SH-SY5Y (cell line): ENCODE results near the gene TAF12.

Source experiments
- GATA2 ChIP-seq: IDR thresholded peaks from 2 replicates; pipeline ENCODE4 v1.6.1; 2011; ENCODE audit warnings: mild to moderate bottlenecking, low read depth, low read length
- GATA3 ChIP-seq: IDR thresholded peaks from 2 replicates; pipeline ENCODE4 v1.6.1; 2011; ENCODE audit warnings: low read depth, mild to moderate bottlenecking, low read length, moderate library complexity

TAF12 gene

DNA sequence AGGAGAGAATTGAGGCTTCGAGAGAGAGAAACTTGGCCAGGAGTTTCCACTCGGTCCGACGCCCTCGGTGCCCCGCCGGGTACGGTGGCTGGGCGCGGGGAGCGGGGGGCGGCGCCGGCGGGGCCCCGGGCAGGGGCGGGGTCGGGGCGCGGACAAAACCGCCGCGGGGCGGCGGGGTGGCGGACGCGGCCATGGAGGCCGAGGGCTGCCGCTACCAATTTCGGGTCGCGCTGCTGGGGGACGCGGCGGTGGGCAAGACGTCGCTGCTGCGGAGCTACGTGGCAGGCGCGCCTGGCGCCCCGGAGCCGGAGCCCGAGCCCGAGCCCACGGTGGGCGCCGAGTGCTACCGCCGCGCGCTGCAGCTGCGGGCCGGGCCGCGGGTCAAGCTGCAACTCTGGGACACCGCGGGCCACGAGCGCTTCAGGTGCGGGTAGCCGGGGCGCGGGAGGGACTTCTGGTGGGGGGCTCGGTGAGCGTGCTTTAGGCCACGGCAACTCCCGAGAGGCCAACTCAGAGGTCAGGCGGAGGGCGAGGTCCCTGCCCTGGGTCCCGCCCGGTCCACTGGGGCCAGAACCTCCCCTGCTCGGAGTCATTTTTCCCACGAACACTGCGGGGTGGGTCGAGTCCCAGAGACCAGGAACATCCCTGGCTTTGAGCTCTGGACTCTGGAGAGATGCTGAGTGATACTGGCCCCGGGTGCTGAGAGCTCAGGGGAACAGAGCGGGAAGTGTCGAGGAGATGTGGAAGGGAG, 50.4 kb downstream of the TAF12 start:
- TF ChIP-seq GATA2 = no peak
- TF ChIP-seq GATA3 = no peak

DNA sequence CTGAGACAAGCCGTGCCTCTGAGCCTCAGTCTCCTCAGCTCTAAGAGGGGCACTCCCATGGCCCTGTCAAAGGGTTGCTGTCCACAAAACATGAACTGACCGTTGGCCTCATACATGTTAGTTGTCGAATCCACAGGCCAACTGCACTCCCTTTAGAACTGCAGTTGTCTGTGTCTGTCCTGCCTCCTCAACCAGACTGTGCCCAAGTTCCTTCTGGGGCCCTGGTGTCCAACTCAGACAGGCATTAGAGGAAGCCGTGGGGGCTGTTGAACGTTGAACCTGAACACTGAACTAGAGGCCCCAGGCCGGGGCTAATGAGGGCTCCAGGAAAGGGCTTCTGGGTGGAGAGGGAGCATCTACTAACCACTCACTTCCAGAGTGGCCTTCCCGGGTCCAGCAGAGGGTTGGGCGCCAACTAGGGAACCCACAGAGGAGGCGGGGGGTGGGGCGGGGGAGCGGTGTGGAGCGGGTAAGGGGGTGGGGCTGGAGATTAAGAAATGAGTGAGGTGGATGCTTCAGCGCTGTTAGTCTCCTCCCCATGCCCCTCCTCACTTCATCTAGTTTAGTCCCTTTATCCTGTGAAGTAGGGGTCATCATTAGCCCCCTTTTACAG, 51.1 kb downstream of the TAF12 start, which contains the start of gene RAB42:
Gene RAB42, plus strand, starts transcription at position 558 of the 613 bp plus-strand sequence. CDS start 247 bp downstream, outside the sequence.
- TF ChIP-seq GATA2 = no peak
- no peak for TF ChIP-seq GATA3

DNA sequence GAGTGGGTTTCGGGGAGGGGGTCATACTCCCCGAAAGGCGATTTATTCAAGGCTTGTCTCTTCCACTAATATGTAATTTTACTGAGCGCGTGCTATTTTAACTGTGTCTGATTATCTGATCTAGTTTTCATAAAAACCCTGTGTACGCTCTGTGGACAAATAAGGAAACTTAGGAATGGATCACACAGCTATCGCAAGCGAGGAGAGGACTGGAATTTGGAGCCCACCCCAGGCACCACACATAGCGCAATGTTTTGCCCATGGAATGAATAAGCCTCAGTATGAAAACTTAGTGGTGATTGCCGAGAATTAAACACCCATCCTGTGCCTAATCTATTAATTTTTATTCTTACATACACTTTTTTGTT, 60.6 kb downstream of the TAF12 start:
- no peak for TF ChIP-seq GATA2
- TF ChIP-seq GATA3 = no peak

DNA sequence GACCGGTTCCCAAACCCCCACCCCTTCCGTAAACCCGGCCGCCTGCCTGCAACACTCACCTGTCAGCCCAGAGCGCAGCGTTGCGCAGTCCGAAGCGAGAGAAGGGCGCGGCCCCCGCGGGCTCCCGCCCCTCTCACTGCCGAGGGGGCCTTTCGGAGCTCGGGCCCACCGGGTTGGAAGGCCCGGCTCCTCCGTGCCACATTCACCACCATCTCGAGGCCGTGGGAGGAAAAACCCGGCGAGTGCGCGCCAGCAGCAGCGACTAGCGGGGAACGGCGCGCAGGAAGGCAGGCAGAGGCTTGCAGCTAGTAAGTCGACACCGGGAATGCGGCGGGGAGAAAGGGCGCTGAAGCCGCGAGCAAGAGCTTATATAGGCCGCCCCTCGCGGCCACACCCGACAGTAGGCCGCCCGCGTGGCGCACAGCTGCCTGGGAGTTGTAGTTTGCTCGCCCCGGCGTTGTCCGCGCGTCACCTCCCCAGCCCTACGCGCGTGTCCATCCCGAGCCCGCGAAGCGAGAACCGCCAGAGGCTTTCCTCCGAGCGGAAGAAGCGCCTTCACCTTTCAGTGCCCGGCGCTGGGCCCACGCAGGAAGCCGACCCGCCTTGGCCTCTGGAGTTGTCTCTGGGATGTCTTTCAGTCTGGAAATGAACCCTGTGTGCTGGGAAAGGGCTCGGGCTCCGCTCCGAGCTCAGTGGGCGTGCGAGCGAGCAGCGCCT, 61.2 kb downstream of the TAF12 start:
- TF ChIP-seq GATA3 (no peak), GATA2 (peak; percentile 9; the same call in 1 of the 2 replicates)

DNA sequence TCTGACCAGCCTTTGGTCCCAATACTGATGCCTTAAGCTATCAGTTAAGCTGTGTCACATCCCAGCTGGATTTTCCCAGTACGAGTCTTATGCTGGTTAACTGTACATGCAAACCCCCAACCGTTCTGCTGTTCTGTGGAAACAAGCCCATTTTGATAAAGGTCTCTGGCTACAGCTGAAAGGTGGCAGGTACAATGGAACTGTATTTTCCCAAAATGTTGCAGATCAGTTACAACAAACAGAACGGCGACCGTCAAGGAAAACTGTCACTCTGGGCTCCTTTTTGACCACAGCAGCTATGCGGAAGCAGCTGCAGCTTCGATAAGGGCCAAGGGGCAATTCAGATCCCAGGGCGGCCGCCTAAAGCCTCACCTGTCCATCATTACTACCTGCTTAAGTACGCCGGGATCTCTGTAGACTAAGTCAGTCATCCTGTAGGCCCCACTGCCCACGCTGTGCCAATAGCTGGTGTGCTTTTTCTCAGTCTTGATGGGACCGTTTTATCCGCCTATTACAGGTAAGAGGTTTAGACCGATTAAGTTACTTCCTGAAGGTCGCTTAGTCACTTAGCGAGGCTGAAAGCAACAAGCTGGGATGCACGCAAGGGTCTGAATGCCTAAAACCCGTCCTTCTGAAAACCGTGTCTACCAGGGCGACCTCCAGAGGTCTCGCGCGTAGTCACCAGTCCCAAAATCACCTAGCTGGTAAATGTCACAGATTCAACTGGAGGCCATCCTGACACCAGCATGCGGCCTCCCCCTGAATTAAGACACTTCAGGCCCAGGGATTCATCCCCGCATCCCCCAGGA, 61.9 kb downstream of the TAF12 start:
- TF ChIP-seq GATA2 (no peak), GATA3 (no peak)

DNA sequence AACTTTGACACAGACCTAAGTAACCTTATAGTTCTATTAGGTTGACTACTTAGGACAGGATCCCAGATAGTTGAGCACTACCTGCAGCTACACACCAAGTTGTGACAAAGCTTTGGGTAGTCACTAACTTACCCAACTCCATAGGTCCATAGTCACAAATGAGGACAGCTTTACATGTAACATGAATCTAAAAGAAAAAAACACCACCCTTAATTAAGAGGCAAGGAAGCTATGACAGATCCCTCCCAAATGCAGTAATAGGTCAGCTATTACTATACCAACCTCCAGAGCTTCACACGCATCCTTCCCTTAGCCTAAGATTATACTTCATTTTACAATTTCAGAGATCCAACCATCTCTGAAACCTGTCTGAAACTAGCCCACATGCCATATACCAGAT, 63.5 kb downstream of the TAF12 start:
- TF ChIP-seq GATA2 = no peak
- TF ChIP-seq GATA3 = no peak

DNA sequence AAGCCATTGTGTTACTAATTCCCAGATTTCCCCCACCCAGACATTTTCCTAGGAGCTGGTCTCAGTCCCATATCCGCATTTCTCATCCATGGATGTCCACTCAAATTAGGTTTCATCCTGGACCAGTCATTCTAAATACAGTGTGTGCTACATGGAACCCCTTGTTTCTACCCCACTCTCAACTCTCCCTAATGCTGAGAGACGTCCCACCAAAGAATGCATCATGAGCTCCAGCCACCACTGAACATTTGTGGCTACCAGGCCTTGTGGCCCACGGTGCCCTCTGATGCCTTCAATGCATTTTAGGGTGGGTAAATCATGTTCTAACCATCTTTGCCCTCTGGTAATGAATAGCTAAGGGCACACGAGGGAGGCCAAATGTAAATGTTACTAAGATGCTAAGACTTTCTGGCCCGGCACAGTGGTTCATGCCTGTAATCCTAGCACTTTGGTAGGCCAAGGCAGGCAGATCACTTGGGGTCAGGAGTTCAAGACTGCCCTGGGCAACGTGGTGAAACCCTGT, 64.1 kb downstream of the TAF12 start:
- TF ChIP-seq GATA3 (no peak), GATA2 (no peak)

DNA sequence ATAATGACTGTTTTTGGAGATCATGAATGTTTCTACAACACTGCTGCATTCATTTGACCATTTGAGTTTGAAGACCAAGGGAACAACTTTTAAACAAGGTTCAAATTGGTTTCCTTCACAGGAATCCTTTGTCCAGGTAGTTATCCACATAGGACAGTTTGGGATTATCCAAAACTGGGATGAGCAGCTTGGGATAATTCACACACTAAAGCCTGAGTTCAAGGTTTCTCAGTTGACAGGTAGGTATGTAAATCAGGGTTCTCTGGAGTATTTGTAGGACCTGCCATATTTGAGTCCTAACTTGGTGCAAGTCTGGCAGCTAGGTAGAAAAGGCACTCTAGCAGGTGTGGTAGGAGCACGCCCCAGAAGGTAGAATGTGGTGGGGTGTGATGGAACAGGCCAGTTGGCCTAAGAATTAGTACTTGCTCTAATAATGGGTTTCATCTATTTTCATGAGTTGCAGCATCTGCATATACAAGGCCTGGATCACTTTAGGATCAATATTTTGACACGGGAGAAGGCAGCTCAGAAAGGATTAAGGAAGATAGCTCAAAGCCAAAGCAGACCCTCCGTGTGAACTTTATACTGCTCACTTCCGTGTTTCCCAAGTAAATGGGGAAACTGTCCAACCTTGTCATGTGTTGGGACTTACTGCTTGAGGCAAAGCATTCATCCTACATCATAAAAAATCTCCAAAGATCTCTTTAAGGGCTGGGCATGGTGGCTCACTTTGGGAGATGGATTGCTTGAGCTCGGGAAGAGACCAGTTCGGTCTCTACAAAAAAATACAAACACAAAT, 64.9 kb downstream of the TAF12 start:
- TF ChIP-seq GATA3 (no peak), GATA2 (no peak)

DNA sequence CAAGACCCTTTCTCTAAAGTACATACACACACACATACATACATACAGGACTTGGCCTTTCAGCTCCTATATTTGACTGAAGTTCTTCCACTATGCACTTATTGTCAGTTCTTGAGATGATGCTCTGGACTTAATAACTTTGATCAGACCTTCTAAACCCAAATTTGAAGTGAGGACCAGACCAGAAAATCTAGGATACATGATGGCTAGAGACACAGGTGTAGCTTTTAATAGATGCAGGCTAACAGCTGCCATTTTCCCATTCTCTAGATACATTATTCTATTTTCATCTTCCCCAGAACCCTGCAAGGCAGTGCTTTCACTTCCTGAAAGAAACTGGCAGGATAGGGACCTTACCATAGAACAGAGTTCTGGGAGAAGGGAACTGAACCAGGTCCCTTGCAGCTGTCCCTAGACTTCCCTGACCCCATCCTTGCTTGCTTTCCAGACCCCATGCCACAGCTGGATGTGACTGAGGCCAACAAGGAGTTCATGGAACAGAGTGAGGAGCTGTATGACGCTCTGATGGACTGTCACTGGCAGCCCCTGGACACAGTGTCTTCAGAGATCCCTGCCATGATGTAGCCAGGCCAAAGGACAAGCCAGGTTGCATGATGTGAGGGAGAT, 65.7 kb downstream of the TAF12 start:
- TF ChIP-seq GATA2 = no peak
- no peak for TF ChIP-seq GATA3

DNA sequence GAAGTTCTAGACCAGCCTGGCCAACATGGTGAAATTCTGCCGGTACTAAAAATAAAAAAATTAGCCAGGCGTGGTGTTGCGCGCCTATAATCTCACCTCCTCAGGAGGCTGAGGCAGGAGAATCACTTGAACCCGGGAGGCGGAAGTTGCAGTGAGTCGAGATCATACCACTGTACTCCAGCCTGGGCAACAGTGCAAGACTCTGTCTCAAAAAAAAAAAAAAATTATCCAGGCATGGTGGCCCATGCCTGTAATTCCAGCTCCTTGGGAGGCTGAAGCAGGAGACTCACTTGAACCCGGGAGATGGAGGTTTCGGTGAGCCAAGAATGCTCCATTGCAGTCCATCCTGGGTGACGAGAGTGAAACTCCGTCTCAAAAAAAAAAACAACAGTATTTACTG, 69.3 kb downstream of the TAF12 start:
- no peak for TF ChIP-seq GATA3
- TF ChIP-seq GATA2 = no peak

DNA sequence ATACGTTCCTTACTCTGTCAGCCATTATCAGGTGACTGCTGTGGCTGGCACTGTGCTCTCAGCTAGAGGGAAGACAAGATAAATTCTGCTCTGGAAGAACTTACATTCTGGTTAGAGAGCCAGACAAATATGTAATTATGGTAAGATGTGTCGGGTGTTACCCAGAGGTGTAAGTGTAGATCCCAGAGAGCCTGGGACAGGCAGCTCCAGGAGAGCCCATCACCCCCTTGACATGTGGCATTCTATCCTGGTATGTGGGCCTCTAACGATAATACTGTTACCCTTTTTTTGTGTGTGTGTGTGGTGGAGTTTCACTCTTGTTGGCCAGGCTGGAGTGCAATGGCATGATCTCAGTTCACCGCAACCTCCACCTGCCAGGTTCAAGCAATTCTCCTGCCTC, 71.0 kb downstream of the TAF12 start:
- TF ChIP-seq GATA3 = no peak
- TF ChIP-seq GATA2 = no peak

DNA sequence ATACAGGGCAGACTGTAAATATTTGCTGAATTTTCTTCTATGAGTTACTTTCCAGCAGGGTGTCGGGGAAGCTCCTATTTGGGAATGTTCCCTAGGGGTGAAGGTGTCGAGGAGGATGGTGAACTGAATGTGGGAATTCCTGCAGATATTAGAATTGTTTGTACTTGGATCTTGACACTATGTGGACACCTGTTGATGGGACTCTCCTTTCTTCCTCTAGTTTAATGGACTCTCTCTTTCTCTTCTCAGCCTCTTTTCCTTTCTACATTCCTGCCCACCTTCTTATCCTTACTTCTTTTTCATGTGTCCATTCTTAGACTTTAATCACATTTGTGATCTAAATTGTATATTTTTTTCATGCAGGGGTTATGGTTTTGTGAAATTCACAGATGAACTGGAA, 75.9 kb downstream of the TAF12 start:
- TF ChIP-seq GATA2 (no peak), GATA3 (no peak)

DNA sequence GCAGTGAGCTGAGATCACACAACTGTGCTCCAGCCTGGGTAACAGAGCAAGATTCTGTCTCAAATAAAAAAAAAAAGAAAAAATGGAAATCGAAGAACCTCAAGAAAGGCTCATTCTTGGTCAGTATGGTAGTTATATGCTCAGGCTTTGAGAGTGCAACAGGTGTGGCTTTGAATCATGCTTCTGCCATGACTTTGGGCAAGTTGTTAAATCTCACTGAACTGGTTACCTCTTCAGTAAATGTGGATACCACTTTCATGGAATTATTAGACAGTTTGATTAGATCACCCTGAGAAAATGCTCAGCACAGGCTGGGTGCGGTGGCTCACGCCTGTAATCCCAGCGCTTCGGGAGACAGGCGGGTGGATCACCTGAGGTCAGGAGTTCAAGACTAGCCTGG, 77.1 kb downstream of the TAF12 start:
- TF ChIP-seq GATA3 = no peak
- no peak for TF ChIP-seq GATA2

DNA sequence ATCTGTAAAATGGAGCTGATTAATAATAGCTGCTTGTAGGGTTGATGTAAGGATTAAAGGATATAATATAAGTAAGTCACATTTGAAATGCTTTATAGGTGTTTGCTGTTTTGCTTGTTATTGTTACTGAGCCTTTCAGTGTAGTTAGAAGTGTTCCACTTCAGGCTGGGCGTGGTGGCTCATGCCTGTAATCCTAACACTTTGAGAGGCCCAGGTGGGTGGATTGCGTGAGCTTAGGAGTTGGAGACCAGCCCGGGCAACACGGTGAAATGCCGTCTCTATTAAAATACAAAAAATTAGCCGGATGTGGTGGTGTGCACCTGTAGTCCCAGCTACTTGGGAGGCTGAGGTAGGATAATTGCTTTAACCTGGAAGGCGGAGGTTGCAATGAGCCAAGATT, 77.8 kb downstream of the TAF12 start:
- TF ChIP-seq GATA3 = no peak
- TF ChIP-seq GATA2 = no peak
